ENCODE data around the gene PRLH.
"Not testable (repeated sequence)": the region's sequence is repeated elsewhere in the genome, so short reads cannot be mapped to it uniquely, and the experiment has no call there.

PRLH gene

DNA sequence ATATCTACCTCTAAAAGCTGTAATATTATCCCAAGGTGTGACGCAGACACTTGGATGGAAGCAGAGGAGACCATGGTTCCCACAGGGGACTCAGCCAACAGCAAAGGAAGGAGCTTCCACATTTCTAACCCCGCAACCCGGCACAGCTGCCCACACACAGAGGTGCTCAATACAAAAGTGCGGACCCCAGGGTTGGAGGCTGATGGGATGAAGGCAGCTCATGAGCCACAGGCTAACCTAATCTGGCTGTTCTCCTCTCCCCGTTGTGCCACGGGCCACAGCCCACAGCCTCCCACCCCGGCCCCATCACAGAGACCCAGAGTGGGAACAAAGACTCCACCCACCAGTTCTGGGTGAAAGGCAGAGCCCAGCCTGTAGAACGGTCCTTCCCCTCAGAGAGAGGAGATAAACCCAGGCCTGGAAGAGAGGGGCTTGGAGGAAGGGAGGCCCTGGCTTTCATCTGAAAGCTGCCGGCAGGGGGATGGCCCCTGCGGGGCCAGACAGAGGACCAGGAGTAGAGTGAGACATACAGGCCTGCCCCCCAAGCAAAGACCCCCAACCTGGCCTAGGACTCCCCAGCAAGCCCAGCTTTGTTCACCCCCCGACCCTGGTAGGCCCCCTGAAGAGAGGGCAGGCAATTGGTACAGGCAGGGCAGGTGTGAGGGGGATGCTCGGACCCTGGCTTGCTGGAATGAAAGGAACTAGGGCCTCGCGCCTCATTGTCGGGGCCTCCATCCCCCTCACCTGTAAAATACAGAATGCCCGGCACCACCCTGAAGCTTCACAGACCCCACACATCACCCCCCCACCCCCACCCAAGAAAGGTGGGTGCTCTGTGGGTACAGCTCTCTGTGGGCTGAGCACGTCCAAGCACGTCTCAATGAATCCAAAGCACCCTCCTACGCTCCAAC is 17.3 kb downstream of the PRLH start:
- DNase-seq, result no peak

DNA sequence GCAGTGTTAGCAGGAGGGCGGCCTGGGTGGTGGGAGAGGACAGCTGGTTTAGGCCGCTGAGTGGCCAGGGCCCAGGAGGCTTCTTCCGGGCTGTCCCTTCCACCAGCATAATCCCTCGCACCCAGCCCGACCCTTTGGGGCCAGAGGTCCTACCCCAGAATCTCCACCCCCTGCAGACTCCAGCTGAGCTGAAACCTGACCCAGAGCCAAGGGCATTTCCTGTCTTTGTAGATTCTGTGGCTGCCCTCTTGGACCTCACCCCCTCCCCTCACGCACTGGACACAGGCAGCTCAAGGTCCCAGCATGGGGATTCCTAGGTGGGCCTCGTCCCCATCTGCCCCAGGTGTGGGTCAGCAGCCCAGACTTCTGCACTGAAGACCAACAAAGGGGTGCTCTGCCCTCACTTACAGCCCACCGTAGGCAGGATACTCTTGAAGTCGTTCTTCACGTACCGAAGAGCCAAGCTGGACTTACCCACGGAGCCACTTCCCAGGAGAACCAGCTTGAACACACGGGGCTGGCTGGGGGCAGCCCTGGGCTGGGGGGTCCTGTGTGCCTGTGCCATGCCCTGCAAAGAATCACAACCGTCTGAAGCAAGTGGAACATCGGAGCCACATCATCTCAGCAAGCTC is 19.3 kb downstream of the PRLH start:
- DNase-seq, result no peak

DNA sequence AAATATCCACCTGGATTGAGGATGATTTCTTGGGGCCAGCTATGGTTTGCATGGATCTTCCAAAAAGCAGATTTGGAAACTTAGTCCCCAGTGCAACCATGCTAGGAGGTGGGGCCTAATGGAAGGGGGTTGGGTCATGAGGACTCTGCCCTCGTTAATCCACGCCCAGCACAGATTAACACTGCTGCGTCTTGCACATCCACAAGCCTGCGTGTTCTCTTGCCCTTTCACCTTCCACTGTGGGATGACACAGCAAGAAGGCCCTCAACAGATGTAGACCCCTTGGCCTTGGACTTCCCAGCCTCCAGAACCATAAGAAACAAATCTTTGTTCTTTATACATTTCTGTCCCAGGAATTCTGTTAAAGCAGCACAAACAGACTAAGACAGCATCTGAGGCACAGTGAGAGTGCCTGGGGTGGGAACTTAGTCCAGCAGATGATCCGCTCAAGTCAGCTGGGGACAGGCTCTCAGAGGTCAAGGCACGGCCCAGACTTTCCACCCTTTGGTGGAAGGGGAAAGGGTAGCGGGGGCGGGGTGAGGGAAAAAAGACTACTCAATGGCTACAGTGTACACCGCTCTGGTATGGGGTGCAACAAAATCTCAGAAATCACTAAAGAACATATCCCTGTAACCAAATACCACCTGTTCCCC is 21.8 kb downstream of the PRLH start:
- DNase-seq, result no peak

DNA sequence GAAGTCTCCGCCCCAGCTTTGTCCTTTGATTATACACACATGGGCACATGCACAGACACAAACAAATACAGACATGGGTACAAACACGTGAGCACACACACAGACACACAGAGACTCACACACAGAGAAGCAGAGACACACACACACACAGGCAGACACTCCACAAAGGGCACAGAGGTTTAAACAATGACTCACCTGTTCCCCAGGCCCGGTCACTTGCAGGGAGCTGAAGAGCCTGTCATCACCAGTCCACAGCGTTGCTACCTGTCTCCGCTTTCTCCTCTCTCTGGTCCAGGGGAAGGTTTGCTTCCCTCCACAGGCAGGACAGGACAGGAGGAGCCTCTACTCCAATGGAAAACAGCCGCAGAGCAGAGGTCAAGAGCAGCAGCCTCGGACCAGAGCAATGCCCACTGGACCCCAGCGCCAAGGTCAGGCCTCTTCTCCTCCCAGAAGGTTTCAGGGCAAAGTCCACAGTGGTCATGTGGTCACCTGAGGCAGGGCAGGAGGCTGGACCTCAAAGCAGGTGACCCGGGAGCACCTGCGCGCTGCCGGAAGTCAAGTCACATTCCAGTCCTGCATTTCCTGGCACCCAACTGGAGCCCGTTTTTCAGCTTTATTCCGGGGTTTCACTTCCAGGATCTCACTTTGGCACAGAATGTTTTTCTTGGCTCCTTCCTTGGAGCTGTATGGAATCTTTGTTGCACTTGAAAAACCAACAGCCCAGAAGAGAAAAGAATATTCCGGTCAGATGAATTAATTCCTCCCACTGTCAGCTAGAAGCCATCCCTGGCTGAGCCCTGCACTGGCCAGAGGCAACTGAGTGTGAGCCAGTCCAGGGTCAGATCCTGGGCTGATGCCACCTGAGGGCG is 24.1 kb downstream of the PRLH start, which contains the start of gene RAB17:
TSS of gene RAB17 (minus strand) at position 463 of the 869 bp plus-strand sequence. CDS start 4,580 bp downstream, outside the sequence.
- DNase-seq, result peak in 2 of 3 experiments; percentile 77 to 85

DNA sequence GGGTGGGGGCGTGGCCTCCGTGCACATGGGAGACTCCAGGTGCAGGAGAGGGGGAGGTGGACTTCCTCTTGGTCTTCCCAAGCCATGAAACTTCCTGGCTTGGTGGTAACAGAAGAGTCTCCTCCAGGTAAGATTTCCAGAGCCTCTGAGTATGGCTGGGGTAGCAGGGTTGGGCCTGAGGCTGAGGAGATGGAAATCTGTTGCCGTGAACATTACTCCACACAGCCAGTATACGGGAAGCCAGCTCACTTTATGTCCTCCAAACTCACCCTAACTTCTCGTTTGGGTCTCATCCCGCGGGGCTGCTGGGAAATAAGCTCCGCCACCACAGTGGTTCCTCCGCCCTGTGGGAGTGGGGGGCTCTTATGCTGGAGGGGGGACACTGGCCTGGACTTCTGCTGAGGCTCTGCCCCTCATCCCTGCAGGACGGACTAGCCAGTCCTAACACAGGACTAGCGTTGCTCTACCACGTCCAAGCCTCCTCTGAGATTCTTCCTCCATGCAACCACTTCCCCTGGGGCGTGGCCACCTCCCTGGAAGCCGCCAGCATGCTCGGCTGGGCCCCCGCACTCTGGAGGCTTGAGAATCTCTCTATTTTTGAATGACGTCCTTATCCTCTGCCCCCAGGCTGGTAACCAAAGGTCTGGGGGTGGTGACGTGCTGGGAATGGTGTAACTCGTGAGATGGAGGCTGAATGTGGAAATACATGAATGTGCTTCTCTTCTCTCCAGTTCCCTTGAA is 24.9 kb downstream of the PRLH start:
- DNase-seq, result peak in 2 of 3 experiments; percentile 19 to 47

DNA sequence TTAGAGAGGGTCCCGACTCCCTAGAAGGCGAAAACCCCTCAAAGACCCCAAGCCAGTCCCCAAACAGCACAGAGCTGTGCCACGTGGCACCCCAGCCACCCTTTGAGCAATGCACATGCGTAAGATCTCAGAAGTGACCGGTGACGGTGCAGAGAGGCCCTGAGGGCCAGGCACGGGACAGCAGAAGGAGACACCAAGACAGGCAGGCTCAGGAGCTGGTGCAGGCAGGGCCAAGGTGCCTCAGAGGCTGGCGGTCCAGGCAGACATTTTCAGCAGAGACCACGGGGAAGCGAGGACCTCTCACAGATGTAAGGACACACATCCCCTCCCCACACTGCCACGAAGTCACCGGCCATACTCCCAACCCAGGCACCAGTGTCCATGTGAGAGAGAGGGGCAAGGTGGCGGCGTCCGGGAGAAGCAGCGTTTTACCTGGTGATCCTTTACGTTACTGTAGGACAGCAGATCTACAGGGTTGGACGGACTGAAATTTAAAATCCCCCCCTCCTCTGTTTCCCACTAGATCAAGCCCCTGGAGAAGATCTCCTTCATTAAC is 26.1 kb downstream of the PRLH start:
- no peak for DNase-seq

DNA sequence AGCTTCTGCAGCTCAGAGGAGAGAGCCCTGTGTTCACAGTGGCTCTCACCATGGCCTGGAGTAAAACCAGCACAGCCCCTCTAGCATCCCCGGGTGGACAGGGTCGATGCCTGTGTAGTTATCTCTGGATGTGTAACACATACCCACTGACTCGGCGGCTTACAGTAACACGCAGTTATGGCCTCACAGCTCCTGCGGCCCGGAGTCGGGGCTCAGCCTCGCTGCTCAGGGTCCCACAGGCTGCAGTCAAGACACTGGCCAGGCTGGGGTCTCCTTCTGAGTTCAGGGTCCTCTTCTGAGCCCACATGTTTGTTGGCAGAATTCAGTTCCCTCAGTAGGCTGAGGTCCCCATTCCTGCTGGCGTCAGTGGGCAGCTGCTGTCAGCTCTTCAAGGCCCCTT is 26.7 kb downstream of the PRLH start:
- no peak for DNase-seq

DNA sequence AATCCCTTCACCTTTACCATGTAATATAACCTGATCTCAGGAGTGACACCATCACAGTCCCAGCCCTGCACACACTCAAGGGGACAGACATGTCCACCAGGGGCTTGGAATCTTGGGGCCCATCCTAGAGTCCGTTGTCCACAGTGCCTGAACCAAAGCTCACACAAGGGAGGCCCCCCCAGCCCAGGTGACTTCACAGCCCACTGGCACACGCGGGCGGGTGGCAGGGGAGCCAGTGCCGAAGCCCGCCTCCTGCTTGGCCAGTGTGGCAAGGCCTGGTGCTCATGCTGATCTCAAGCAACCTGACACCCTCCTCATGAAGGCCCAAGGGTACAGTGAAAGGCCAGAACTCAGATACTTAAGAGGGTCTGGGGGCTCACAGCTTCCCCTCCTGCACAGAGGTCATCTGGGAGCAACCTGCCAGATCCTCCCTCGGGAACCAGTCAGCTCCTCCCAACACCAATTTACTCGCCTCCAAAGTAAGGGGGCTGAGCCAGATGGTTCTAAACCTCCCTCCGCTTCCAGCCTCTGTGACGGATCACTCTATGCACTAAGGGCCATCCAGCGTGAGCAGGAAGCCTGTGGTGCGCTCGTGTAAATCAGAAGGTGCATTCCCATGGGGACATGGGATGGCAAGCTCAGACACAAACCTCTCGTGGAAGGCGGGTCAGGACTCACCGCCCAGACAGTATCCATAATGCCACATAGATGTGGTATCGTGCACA is 27.4 kb downstream of the PRLH start:
- DNase-seq, result peak in 1 of 3 experiments; percentile 63

DNA sequence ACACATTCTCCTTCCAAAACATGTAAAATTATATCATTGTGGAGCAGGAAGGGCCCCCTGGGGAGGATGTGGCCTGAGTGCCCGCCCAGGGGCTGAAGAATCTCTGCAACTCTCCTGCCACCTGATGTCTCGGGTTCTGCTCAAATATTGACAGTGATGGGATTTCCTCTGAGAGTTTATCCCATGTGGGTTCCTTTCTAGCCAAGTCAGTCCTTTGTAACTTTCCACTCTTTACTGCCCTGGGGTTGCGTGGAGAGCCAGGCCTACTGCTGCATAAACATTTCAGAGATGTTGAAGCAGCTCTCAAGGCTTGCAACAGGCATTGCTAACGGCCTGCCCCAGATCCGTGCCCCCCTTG is 28.1 kb downstream of the PRLH start:
- DNase-seq, result peak in 1 of 3 experiments; percentile 6

DNA sequence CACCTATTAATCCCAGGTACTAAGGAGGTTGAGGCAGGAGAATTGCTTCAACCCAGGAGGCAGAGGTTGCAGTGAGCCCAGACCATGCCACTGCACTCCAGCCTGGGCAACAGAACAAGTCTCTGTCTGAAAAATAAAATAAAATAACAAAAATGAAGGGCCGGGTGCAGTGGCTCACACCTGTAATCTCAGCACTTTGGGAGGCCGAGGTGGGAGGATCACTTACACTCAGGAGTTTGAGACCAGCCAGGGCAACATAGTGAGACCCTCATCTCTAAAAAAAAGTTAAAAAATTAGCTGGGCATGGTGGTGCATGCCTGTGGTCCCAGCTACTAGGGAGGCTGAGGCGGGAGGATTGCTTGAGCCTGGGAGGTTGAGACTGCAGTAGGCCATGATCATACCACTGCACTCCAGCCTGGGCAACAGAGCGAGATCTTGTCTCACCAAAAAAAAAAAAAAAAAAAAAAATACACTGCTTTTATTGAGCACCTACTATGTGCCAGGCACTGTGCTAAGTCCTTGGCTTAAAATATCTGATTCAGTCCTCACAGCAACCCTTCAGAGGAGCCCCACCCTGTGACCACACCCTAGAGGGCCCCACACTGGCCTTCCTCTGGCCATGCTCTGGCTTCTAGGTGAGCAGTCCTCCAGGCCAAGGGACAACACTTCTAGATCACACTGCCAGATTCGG is 29.6 kb downstream of the PRLH start:
- not testable (repeated sequence) for DNase-seq

DNA sequence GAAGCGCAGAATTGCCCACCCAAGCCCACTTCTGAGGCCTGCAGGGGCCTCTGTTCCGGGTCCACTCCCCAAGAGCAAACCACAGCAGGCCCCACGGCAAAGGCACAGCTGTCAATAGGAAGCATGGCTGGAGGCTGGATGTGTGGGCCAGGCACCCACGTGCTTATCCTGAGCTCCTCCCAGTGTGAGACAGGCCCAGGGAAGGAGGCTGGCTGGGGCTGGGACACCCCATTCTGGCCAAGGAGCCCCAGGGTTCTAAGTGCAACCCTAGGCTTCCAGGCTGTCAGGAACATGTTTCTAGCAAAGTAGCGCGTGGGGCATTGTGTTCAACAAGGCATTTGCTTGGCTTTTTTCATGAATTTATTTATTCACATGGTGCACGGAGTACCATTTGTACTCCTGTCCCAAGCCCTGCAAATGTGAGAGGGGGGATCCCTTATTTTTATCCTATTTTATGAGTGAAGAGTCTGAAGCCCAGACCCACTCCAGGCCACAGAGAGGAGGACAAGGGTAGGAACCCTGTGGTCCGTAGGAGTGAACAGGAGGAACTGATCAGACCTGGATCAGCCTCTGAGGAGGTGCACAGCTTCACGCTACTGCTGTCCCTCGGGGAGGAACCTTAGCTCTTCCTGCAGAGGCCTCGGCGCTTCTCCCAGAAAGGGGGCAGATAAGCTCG is 30.3 kb downstream of the PRLH start:
- no peak for DNase-seq

DNA sequence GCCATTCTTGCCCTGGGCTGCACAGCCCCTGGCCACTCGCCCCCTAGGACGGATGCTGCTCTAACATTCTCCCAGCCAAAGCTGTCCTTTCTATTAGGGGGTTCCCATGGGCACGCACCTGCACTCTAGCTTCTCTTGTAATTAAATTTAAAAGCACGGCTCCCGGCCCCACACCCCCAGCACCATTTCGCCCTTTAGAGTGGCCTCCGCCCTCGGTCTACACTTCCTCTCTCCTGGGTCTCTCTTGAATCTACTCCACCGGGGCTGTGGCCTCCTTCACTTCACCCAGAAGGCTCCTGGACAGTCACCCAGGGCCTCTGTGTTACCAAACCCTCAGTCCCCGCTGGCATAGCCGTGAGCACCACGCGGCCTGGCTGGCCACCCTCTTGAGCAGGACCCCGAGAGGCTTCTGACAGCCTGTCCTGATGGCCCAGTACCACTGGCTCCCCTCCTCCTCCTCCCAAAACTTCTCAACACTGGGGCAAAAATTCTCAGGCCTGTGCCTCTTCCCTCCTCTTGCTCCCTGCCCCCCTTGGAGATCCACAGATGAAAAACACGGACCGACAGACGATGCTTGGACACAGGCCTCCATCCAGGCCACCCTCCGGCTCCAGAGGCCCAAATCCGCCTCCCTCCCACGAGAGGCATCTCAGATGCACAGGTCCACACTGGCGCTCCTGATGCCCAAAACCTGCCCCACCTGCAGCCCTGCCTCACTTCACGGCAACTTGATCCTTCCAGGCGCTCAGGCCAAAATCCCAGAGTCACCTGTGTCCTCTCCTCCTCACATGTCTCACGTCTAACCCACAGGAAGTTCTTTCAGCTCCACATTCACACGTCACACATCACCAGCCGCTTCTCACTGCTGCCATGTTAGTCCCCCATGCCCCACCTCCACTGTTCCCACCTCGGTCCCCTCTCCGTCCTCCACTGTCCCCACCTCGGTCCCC is 31.1 kb downstream of the PRLH start:
- DNase-seq, result no peak

DNA sequence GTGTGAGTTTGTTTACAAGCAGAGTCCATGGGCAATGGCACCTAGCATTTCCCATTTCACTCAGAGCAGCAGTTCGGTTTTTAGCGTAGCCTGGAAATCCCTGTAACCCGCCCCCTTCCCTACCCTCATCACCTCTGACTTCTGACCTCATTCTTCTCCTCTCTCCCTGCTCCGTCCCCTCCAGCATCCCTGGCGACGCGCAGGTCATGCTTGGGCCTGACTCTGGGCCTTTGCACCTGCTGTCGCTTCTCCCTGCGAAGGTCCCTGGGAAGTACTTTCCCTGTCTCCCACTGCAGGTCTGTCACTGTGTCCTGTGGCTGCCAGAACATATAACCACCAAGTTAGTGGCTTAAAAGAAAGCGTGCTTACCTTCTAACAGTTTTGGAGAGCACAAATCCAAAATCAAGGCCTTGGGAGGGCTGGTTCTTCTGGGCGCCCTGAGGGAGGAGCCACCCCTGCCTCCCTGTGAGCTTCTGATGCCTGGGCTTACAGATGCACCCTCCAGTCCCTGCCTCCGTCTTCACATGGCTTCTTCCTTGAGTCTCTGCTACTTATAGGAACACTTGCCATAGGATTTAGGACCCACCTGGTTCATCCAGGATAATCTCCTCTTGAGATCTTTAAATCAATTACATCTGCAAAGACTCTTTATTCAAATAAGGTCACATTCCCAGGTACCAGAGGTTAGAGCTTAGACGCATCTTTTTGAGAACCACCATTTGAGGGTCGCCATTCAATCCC is 32.3 kb downstream of the PRLH start:
- no peak for DNase-seq

DNA sequence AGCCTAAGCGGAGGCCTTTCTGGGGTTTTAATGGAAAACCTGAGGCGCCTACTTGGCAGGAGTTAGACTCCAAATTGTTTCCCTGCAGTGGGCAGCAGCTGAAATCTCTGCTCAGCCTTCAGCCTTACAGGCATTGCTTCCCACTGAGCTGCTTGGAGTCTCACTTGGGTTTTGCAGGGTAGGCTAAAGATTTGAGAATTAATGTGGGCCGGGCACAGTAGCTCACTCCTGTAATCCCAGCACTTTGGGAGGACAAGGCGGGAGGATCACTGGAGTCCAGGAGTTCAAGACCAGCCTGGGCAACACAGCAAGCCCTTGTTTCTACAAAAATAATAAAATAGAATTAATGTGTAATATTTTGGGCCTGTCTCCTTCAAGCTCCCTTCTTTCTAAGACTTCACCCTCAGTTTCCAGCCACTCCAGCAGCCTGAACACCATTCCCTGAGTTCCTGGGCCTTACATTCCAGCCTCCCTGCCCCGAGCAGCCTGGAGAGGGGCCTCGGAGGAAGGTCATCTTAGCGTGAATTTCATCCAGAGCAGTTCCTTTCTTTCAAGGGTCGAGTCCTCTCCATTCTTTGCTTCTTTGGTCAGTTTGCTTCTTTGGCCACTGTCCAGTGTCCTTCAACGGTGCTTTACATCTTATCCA is 33.2 kb downstream of the PRLH start:
- DNase-seq, result no peak

DNA sequence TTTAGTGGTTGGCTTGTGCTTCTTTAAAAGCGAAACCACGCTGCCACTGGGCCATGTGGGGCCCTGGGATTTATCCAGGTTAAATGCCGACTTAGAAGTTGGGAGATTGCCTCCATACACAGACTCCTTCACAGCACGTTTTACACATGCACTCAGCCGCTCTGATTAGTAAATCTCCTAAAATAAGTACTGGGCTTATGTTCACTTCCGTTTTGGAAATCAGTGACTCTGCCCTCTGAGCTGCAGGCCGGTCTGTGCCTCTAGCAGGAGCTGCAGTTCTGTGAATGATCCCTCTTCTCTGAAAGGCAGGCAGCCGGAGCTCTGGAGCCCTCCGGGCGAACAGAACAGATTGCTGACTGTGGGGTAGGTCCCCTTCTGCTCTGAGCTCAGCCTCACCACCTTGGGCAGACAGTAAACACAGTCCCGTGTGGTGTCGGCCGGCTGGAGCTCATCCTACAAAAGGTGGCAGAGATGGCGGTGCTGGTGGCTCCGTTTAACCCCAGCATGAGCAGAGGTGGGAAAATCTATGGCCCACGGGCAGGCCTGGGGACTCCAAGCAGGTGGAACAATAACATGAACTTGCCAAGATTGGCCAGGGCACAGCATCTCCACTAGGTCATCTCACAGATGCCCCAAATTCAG is 34.0 kb downstream of the PRLH start:
- no peak for DNase-seq

DNA sequence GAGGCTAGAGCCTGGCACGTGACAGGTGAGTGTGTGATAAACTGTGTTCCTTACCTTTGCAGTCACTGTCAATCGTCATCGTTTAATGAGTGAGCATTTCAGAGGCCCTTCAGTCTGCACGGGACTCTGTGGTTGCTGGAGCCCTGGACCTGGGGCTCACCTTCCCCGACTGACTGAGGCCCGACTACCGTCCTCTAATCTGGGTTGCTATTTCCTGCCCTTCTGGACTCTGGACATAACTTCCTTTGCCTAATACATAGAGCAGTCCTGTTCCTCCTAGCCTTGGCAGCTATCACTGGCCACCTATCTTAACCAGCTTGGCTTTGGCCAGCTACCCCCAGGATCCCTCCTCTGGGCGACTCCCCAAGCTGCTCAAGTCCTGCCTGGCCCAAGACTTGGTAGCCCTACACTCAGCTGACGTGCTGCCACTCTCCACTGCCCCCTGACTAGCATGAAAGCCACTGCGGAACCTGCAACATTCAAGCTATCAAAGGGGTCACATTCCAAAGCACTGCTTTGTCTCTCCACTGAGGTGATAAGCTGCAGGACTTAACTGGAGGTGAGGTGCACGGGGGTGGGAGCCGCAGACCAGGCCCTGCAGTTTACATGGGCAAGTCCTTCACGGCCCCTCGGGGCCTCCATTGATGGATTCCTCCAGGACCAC is 35.2 kb downstream of the PRLH start:
- DNase-seq, result no peak
